Heart left ventricle (tissue), 16 donors: ENCODE data around the gene FSD1L. TPM values are rescaled to one million over a fixed set of nuclear protein-coding genes. Genes with fewer than 3 reads are reported as not detected.

ENCODE experiments used
- ATAC-seq, 4 donors: fragments of 200-7000 bp; cut with Tn5 transposase; one replicate each; pipeline ENCODE4 v1.9.1; 2020 to 2022; ENCODE audit warnings: moderate library complexity in 4 of 4, mild to moderate bottlenecking in 3 of 4, moderate number of reproducible peaks in 1 of 4
- DNase-seq, 5 donors: peaks; one replicate each; pipeline ENCODE4 v3.0.0-alpha.2; 2020
- H3K27ac ChIP-seq, 12 donors: fragments of 200-600 bp; sonication (generic) in 4 of 12; one replicate each; pipeline versions ENCODE4 v1.5.0 to v1.8.0; 2016 to 2022; ENCODE audit warnings: mild to moderate bottlenecking in 2 of 12
- H3K27me3 ChIP-seq, 9 donors: fragments of 200-600 bp; sonication (generic) in 2 of 9; one replicate each; pipeline versions ENCODE4 v1.5.1 to v1.8.0; 2016 to 2022; ENCODE audit warnings: mild to moderate bottlenecking in 3 of 9
- H3K36me3 ChIP-seq, 9 donors: fragments of 200-600 bp; sonication (generic) in 2 of 9; one replicate each; pipeline versions ENCODE4 v1.5.0 to v1.8.0; 2018 to 2022; ENCODE audit warnings: mild to moderate bottlenecking in 2 of 9
- H3K4me1 ChIP-seq, 12 donors: fragments of 200-600 bp; sonication (generic) in 4 of 12; one replicate each; pipeline versions ENCODE4 v1.5.0 to v1.8.0; 2016 to 2022; ENCODE audit warnings: mild to moderate bottlenecking in 3 of 12
- H3K4me3 ChIP-seq, 12 donors: fragments of 200-600 bp; sonication (generic) in 4 of 12; one replicate each; pipeline versions ENCODE4 v1.5.0 to v1.8.0; 2017 to 2022; ENCODE audit warnings: mild to moderate bottlenecking in 9 of 12, moderate library complexity in 4 of 12
- H3K9me3 ChIP-seq, 12 donors: fragments of 200-600 bp; sonication (generic) in 4 of 12; one replicate each; pipeline versions ENCODE4 v1.5.0 to v1.8.0; 2016 to 2022; ENCODE audit warnings: mild to moderate bottlenecking in 1 of 12
- POLR2A ChIP-seq, 2 donors: fragments of 450-650 bp; IDR thresholded peaks; one replicate each; pipeline ENCODE4 v1.6.1; 2017; ENCODE audit warnings: antibody characterized with exemption in 2 of 2, mild to moderate bottlenecking in 2 of 2, moderate library complexity in 2 of 2
- WGBS, 4 donors: extraction: QIAGEN DNeasy Blood & Tissue Kit in 2 of 4; methylation state at CpG; one replicate each; pipeline versions ENCODE4 v1.1.5 to v1.1.7; 2013 to 2018; 5-methylcytosine and 5-hydroxymethylcytosine counted together
- intact Hi-C, 10 donors: fragments of 100-400 bp; cut with DNase I; formaldehyde crosslinking; loops; one replicate each; pipeline versions ENCODE4 v1.11.1 to v1.14.2; 2022
- polyA plus RNA-seq, 2 donors: library from polyadenylated mRNA; stranded (reverse); fragments of 200-250 nt; gene quantifications; one replicate each; pipeline ENCODE4 v1.2.3, GENCODE V29; 2013
- total RNA-seq, 9 donors: library from RNA; depleted of rRNA in 2 of 9; stranded (reverse); fragments of >200 nt in 2 of 9; fragmentation: NEBNext Ultra II Directional in 3 of 9; extraction: Animal tissue kit (Norgen Biotek cat#: 25700) in 3 of 9; gene quantifications; one replicate each; pipeline versions ENCODE4 v1.1.0 to v1.2.4, GENCODE V29; 2016 to 2023
- TF ChIP-seq, protein P1 (sequence below), 12 donors: fragments of 200-600 bp; sonication (generic) in 4 of 12; IDR thresholded peaks; one replicate each; pipeline versions ENCODE4 v1.5.0 to v1.8.0; 2018 to 2022; ENCODE audit warnings: antibody characterized with exemption in 12 of 12, mild to moderate bottlenecking in 5 of 12
- donor health status: ischemic (EF 13 %, LVEDD 7.1; RV severe dilation, severe dysfunction).
- donor health status: healthy with polysubstance abuse.
- donor health status: DM: no; HTN: yes; CAD: no.
- donor health status: DM: no; HTN: no; CAD: no.
- donor health status: ischemic (EF 25% LVEDD 6.9; RV normal size, moderate dysfunction).
- donor health status: ischemic (EF 25% LVEDD 5.7; RV mildly dilated, moderate dysfunction).
- donor health status: healthy.
- donor health status: DM: yes; HTN: yes; CAD: no.
- donor health status: ischemic (EF 35%, LVEDD 5.7; RV mildly dilated, moderate dysfunction).
- donor health status: nonischemic (EF 11% LVEDD 7.7; RV severe dilation, severe dysfunction).
- donor health status: DM: yes; HTN: yes; CAD: no.
- donor health status: PGD.
- donor health status: ischemic (EF 29% LVEDD 5.4; RV normal size, mild dysfunction).
- donor health status: nonischemic (EF 23%, LVEDD 6.1; RV moderate dilation, normal function).

The FSD1L gene
- total and polyA plus RNA-seq, 11 donors, result 2.1 to 14.0 (median 7.3) TPM

DNA sequence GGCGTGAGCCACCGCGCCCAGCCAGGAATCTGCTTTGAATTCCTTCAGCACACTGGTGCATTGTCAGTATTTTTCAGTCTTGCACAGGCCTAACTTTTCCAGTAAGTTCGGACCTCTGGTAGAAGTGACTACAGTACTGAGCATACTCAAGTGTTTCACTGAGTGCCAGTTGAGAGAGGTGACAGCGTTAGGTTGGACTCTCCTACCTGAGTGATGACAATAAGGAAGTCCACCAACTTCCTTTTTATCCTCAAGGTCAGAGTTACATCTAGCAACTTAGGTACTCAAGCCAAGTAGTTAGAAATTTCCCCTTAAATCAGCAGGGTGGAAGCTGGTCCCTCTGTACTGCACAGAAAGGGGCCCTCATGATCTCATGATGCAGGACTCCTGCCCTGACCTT is 26.0 kb upstream of the FSD1L start:
- Histone ChIP-seq H3K27ac (no peak overlapping the region), H3K36me3 (no peaks in the 10 kb centered on the region), H3K4me1 (no peaks in the 10 kb centered on the region), H3K9me3 (no peaks in the 10 kb centered on the region), H3K27me3 (no peaks in the 10 kb centered on the region), H3K4me3 (no peak overlapping the region)
- intact Hi-C loops, result loop anchor here in 4 of 10 donors (10.0 kb wide), 2 partner anchors 53 to 133 kb away; partner anchors contain the start of gene FKTN (in 2 of the 4)
- TF ChIP-seq, protein P1, sequence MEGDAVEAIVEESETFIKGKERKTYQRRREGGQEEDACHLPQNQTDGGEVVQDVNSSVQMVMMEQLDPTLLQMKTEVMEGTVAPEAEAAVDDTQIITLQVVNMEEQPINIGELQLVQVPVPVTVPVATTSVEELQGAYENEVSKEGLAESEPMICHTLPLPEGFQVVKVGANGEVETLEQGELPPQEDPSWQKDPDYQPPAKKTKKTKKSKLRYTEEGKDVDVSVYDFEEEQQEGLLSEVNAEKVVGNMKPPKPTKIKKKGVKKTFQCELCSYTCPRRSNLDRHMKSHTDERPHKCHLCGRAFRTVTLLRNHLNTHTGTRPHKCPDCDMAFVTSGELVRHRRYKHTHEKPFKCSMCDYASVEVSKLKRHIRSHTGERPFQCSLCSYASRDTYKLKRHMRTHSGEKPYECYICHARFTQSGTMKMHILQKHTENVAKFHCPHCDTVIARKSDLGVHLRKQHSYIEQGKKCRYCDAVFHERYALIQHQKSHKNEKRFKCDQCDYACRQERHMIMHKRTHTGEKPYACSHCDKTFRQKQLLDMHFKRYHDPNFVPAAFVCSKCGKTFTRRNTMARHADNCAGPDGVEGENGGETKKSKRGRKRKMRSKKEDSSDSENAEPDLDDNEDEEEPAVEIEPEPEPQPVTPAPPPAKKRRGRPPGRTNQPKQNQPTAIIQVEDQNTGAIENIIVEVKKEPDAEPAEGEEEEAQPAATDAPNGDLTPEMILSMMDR (IDR thresholded peaks at IDR 0.05), result no peak
- no peak for TF ChIP-seq POLR2A (IDR thresholded peaks at IDR 0.05)
- ATAC-seq (no peak), DNase-seq (no peak)
- WGBS, 4 donors, result 92 to 95% (median 93%) methylated on average over 5 of the region's 5 CpGs

DNA sequence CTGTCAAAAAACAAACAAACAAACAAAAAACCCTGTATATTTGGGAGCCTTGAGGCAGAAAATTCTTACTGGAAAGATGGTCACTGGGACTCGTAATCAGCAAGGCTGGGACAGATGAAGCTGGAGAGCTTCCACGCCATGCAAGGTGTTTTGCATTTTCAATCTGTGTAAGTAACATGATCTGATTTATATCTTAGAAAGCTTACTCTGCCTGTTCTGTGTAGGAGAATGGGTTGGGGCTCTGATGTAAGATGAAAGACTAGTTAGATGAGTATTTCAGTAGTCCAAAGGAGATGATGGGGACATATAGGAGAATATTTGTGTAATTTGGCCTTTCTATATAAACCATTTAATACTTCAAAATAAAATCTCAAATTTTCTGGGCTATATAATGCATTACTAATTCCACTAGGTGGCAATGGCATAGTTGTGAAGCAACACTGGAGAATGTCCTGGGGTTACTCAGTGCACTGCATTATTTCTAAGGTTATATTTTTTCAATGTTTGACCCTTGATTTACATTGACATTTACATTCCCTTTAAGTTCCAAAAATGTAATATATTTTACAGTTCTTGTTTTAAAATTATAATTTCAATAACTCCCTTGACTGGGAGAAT is 21.9 kb upstream of the FSD1L start:
- WGBS, 4 donors, result 69 to 82% (median 74%) methylated on average over 2 of the region's 2 CpGs
- H3K27ac ChIP-seq, result no peak overlapping the region
- intact Hi-C loops, result loop anchor here in 8 of 10 donors (2.0 to 10.0 kb wide), 4 partner anchors 49 to 129 kb away; partner anchors contain the start of gene FKTN (in 2 of the 8)
- DNase-seq, result no peak
- ATAC-seq, result peak in 2 of 4 donors; percentile 44 to 59
- no peak for TF ChIP-seq POLR2A (IDR thresholded peaks at IDR 0.05)
- TF ChIP-seq, protein P1 (IDR thresholded peaks at IDR 0.05), result peak; percentile 31 to 67 (median 46)
- no peaks in the 10 kb centered on the region for H3K36me3 ChIP-seq
- no peak overlapping the region for H3K4me3 ChIP-seq
- H3K4me1 ChIP-seq, result no peaks in the 10 kb centered on the region
- no peaks in the 10 kb centered on the region for H3K27me3 ChIP-seq
- H3K9me3 ChIP-seq, result no peaks in the 10 kb centered on the region

DNA sequence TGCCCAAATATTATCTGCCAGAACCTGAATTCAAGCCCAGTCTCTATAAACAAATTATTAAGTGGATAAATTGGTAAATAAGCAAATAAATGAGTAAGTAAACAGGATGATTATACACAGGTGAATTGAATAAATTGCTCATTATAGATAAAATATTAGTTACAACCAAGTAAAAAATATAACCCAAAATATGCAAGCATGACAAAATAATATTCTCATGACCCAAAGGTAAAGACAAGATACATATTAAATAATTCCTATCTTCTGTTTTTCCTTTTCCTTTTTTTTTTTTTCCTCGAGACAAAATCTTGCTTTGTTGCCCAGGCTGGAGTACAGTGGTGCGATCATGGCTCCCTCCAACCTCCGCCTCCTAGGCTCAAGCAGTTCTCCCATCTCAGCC is 21.2 kb upstream of the FSD1L start:
- ATAC-seq (no peak), DNase-seq (no peak)
- H3K4me1 ChIP-seq, result peaks cover 0 to 4% (median 0%) of the 10 kb centered on the region in 12 donors
- intact Hi-C loops, result loop anchor here in 8 of 10 donors (2.0 to 10.0 kb wide), 4 partner anchors 48 to 128 kb away; partner anchors contain the start of gene FKTN (in 2 of the 8)
- TF ChIP-seq, protein P1 (IDR thresholded peaks at IDR 0.05), result no peak
- no peak for TF ChIP-seq POLR2A (IDR thresholded peaks at IDR 0.05)
- 93 to 96% (median 94%) methylated on average over 3 of the region's 3 CpGs for WGBS, 4 donors
- no peaks in the 10 kb centered on the region for H3K9me3 ChIP-seq
- H3K27ac ChIP-seq, result no peak overlapping the region
- no peaks in the 10 kb centered on the region for H3K27me3 ChIP-seq
- no peak overlapping the region for H3K4me3 ChIP-seq
- no peaks in the 10 kb centered on the region for H3K36me3 ChIP-seq

DNA sequence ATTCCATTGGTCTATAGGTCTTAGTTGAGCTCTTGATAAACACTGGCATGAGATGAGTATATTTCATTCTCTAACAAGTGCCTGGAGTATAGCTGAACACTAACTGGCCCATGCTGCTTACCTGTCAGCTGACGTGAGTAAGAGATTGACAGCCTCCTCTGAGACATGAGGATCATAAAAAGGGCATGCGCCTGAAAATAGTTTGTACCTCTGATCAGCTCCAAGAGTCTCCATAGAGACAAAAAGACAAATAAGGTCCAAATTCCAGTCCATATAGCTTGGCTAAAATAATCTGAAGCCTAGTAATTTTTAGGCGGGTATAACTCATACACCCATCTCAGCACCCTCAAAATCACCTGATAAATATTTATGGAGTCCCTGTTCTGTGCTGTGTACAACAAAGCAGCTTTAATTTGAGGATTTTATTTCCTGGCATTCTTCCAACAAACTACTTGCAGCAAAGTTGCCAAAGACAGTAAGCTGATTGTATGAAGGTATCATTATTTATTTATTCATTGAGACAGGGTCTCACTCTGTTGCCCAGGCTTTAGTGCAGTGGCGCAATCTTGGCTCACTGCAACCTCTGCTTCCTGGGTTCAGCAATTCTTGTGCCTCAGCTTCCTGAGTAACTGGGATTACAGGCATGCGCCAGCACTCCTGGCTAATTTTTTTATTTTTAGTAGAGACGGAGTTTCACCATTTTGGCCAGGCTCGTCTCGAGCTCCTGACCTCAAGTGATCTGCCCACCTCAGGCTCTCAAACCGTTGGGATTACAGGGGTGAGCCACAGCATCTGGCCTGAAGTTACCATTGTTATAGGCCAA is 16.2 kb upstream of the FSD1L start:
- intact Hi-C loops, result loop anchor here in 2 of 10 donors (5.0 to 10.0 kb wide), 2 partner anchors 41 to 283 kb away; no protein-coding TSS in a partner anchor
- H3K4me1 ChIP-seq, result peaks cover 0 to 6% (median 0%) of the 10 kb centered on the region in 12 donors

More for the DNA sequence above, 16.2 kb upstream of the FSD1L start:
- Histone ChIP-seq H3K4me3 (no peak overlapping the region), H3K9me3 (no peaks in the 10 kb centered on the region), H3K27ac (no peak overlapping the region), H3K36me3 (no peaks in the 10 kb centered on the region), H3K27me3 (no peaks in the 10 kb centered on the region)
- WGBS, 4 donors, result 70 to 80% (median 75%) methylated on average over 9 of the region's 9 CpGs
- peak in 3 of 4 donors; percentile 69 to 86 (median 79) for ATAC-seq
- no peak for TF ChIP-seq POLR2A (IDR thresholded peaks at IDR 0.05)
- TF ChIP-seq, protein P1 (IDR thresholded peaks at IDR 0.05), result no peak
- DNase-seq, result no peak
